Esophagus mucosa (tissue), 1 donor: ENCODE results near the gene COMMD6. TPM values are rescaled to one million over a fixed set of nuclear protein-coding genes. Genes with fewer than 3 reads are reported as not detected.

Experiments used
- ATAC-seq: fragments of 200-7000 bp; cut with Tn5 transposase; one replicate; pipeline ENCODE4 v1.9.1; 2020
- total RNA-seq: library from RNA; stranded (reverse); gene quantifications from one replicate; pipeline ENCODE4 v1.2.4, GENCODE V29; 2023
- donor health status: DM: yes; HTN: yes; CAD: no.

COMMD6 gene
- total RNA-seq, 1 donor from 2014 or later: 95.7 TPM

GRCh38 chr13:75521956-75522355, 15.7 kb downstream of the COMMD6 start:
- ATAC-seq: no peak

- ATAC-seq: no peak
Observed at GRCh38 chr13:75518439-75519088, 19.1 kb downstream of the COMMD6 start.

GRCh38 chr13:75514080-75514995, 23.3 kb downstream of the COMMD6 start:
- ATAC-seq: no peak

DNA sequence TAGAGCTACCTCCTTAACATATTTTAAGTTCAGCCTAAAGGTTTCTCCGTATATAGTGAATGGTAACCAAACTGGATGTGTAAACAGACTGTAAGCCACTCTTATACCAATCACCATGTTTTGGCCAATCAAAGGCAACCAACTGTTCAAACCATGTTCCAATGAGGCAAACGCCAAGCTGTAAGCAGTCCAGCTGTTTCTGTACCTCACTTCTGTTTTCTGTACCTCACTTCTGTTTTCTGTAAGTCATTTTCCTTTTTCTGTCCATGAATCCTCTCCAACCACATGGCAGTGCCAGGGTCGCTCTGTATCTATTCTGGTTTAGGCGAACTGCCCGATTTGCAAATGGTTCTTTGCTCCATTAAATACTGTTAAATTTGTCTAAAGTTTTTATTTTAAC, 24.4 kb downstream of the COMMD6 start:
- no peak for ATAC-seq

DNA sequence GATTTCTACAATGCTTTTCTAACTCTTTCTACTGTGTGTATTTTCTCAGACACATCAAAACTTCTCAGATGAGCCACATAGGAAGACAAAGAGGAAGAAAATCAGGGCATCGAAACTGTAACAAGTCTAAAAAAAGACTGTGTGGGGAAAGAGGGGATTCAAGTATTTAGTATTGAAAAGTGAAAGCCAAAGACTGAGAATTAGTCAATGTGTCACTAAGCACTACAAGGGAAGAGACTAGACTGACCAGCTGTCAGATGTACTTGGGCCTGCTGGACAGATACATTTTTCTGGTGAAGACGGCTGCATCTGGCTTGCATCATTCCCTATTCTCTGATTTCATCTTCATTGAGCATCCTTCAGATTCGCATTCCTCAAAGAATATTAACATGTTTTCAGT, 25.4 kb downstream of the COMMD6 start:
- ATAC-seq: no peak

DNA sequence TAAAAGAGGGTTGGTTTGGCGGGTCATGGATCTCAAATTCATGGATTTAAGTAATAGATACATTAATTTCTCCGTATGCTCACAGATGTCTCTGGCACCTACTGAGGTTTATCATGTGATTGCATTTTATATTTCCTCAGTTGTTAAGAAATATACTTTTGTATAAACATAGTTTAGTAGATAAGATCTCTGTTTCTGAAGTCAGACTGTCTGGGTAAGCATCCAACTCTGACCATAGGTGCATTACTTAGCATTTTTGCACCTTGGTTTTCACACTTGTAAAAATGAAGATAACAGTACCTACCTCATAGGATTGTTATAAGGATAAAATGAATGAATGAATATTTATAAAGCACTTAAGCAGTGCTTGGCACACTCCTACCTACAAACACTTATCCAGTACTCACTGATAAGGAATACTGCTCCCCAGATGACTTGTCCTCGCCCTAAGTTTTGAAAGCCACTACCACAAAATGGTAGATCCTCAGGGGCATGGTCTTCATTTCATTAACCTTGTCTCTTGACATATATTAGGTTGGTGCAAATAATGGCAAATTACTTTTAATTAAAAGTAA, 26.5 kb downstream of the COMMD6 start:
- ATAC-seq: no peak

DNA sequence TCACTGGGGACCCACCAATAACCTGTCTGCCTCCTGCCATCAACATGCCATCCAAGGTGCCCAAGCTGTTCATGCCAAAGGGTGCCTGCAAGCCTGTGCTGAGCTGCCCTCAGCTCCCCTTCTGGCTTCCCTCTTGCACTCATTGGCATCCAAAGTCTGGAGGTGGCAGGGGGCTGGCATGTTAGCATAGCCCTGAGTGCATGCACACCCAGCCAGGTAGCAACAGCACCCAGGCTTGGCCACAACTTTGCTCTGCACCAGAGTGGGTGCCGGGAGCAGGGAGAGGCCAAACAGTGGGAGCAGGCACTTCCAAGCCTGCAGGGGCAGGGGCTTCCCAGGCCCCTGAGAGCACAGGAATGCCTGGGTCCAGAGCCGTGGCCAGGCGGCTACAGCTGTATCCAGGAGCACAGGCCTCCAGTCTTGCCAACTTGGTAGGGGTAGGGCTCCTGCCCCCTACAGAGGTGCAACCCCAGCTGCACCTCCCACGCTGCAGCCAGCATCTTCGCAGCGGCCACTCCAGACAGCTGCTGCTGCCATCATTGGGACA, 29.6 kb downstream of the COMMD6 start:
- ATAC-seq: no peak

GRCh38 chr13:75507027-75508001, 30.3 kb downstream of the COMMD6 start:
- peak; percentile 23 for ATAC-seq

GRCh38 chr13:75506018-75506417, 31.6 kb downstream of the COMMD6 start:
- ATAC-seq: no peak

DNA sequence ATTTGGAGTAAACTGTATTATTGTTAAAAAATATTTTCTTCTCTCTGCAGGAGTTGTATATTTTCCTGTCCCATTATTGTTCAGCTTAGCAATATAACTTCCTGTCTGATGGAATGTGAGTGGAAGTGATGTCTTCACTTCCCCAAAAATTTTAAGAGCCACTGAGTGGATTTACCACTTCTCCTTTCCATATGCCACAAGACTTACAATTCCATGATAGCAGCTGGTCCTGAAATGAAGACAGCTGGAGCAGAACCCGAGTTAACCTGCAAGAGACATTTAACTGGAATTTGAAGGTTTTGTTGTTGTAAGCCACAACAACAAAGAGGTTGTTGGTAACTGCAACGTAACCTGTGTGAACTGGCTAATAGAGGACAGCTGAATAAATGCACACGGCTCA, 32.3 kb downstream of the COMMD6 start:
- no peak for ATAC-seq

DNA sequence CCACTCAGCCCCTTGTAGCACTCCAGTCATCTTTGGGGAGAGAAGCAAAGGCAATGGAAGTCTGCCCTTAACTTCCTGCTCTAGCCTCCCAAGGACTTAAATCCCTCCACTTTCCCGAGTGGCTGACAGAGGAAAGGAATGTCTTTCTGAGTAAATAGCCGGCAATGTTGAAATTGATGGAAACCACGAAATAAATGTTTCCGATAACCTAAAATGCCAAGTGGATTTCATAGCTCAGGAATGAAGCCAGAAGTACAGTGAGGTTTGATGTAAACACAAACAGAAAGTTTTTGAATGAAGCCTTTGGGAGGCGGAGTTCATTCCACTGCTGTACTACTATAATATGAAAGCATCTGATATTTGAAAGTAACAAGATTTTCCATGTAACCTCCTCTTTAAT, 41.7 kb downstream of the COMMD6 start:
- no peak for ATAC-seq

DNA sequence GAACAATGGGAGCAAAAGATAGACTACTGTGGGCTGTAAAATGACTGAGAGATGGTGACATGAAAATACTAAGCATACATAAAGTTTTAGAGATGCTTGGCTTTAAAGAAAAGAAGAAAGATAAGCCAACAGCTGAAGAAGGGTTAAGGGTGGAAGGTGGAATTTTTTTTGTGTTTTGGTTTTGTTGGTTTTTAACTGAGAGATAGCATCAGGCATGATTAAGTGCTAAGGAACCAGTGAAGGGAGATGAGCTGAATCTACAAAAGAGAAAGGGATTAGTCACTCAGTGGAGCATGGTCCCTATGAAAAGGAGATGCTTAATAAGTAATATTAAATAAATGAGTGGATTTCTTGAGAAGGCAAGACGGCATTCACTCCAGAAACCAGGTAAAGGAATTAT, 43.1 kb downstream of the COMMD6 start:
- no peak for ATAC-seq

DNA sequence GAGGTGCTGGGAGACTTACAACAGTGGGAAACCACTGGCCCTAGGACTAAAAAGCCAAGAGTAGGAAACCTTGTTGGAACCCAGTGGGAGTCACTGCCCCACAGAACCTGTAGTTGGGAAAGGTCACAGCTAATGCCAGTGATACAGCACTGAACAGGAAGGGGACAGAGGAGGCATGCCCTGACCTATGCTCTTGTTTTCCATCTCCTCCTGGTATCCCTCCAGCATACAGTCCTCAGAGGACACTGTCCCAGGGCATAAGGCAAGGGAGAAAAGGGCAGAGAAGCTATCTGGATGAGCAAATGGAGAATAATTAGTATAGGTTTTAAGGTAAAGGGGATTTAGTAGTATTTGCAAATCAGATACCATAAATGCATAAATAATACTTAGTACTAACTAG, 44.5 kb downstream of the COMMD6 start:
- ATAC-seq: no peak

GRCh38 chr13:75492389-75492788, 45.3 kb downstream of the COMMD6 start:
- no peak for ATAC-seq

GRCh38 chr13:75491376-75491775, 46.3 kb downstream of the COMMD6 start:
- no peak for ATAC-seq

DNA sequence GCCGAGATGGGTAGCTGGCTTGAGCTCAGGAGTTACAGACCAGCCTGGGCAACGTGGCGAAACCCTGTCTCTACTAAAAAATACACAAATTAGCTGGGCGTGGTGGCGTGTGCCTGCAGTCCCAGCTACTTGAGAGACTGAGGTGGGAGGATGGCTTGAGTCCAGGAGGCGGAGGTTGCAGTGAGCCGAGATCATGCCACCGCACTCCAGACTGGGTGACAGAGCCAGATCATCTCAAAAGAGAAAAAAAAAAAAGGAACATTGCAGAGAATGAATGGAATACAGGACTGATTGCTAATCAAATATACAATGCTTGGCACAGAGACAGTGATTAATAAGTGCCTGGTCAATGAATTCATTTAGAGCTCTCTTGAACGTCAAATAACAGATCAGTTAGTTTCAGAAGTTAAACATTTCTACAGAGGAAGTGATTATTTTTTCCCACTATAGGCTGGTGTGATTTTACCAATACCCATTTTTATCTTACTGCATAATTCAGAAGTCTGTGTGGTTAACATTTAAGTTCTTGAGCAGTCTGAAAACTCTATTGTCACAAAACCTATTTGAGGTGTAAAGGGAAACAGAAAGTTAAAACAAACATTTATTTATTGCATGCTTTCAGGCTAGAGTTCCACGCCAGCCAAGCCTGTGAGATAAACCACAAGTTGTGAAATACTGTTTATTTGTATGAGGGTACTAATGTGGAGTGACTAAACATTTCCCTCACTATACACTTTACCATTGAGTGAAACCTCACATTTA, 48.0 kb downstream of the COMMD6 start:
- no peak for ATAC-seq

- ATAC-seq: no peak
Observed at GRCh38 chr13:75486146-75487062, 51.2 kb downstream of the COMMD6 start.

DNA sequence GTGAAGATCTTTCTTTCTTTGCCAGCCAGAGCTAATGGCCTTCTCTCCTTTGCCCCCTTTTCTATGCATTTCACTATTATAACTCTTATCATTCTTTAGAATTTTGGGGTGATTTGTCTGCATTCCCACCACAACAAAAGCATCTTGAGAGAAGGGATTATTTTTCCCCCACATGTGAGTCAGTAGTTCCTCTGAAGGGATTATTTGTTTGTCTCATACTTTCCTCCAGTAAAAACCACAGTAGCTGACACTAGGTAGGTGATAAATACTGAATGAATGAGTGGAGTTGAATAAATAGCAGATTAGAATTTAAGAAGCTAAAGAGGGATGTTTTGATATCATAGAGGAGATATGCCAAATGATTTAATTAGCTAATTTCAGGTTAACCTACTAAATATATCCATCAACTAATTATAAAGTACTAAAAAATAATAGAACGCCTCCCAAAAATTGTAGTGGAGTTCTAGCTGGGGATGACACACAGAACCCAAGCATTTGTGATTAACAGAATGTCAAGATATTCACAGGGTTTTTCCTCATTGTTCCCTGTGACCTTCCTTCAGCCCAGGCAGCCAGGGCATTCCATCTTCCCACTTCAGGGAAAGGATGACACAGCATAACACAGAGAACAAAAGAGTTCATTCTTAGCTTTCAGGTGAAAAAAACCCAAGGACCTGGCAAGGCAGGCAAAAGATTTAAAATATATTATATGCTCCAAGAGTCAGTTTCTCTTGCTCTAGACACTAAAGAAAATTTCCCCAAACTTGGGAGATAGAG, 52.2 kb downstream of the COMMD6 start:
- no peak for ATAC-seq

DNA sequence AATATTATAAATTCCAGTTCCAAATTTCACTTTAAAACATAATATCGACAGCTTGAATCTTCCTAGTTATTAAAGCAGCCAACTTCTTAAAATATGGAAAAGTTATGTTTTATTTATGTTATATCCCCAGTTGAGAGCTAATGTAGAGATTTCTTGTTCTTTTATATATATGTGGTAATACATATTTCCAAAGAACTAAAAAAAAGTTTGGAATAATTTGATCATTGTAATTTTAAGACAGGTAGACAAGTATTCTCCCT, 54.9 kb downstream of the COMMD6 start:
- ATAC-seq: no peak
